Spleen (tissue), 11 donors: ENCODE measurements around the gene IPO9. TPM values are rescaled to one million over a fixed set of nuclear protein-coding genes. Genes with fewer than 3 reads are reported as not detected.

Experiments used
- DNase-seq: peaks from one replicate; pipeline ENCODE4 v3.0.0-alpha.2; 2020
- H3K27ac ChIP-seq, 8 donors: fragments of 200-600 bp; sonication (generic) in 7 of 8; 1 replicate in 4 of 8; 2 replicates in 4 of 8; pipeline versions ENCODE4 v1.5.0 to v1.8.0; 2016 to 2021; ENCODE audit warnings: inconsistent platforms in 4 of 8, mild to moderate bottlenecking in 4 of 8, moderate library complexity in 1 of 8
- H3K27me3 ChIP-seq, 7 donors: fragments of 200-600 bp; sonication (generic) in 6 of 7; replicated peaks in 1 of 7; 1 replicate in 4 of 7; 2 replicates in 3 of 7; pipeline versions ENCODE4 v1.5.0 to v1.8.0; 2016 to 2021; ENCODE audit warnings: inconsistent platforms in 3 of 7, mild to moderate bottlenecking in 1 of 7
- H3K36me3 ChIP-seq, 6 donors: fragments of 200-600 bp; sonication (generic) in 5 of 6; 1 replicate in 4 of 6; 2 replicates in 2 of 6; pipeline versions ENCODE4 v1.5.0 to v1.8.0; 2016 to 2021; ENCODE audit warnings: inconsistent platforms in 2 of 6
- H3K4me1 ChIP-seq, 6 donors: fragments of 200-600 bp; sonication (generic) in 5 of 6; 1 replicate in 3 of 6; 2 replicates in 3 of 6; pipeline versions ENCODE4 v1.5.0 to v1.8.0; 2016 to 2021; ENCODE audit warnings: inconsistent platforms in 3 of 6
- H3K4me3 ChIP-seq, 8 donors: fragments of 200-600 bp; sonication (generic) in 7 of 8; 1 replicate in 4 of 8; 2 replicates in 4 of 8; pipeline versions ENCODE4 v1.5.0 to v1.8.0; 2016 to 2021; ENCODE audit warnings: inconsistent platforms in 4 of 8, mild to moderate bottlenecking in 4 of 8, moderate library complexity in 2 of 8
- H3K9me3 ChIP-seq, 8 donors: fragments of 200-600 bp; sonication (generic) in 7 of 8; 1 replicate in 4 of 8; 2 replicates in 4 of 8; pipeline versions ENCODE4 v1.5.0 to v1.8.0; 2016 to 2021; ENCODE audit warnings: inconsistent platforms in 4 of 8
- POLR2A ChIP-seq, 3 donors: fragments of 450-650 bp; IDR thresholded peaks; one replicate each; pipeline ENCODE4 v1.5.1; 2017; ENCODE audit warnings: antibody characterized with exemption in 3 of 3, mild to moderate bottlenecking in 1 of 3
- POLR2AphosphoS5 ChIP-seq, 3 donors: sonication (generic); formaldehyde crosslinking; IDR thresholded peaks; one replicate each; pipeline ENCODE4 v1.5.1; 2017; ENCODE audit warnings: antibody characterized with exemption in 3 of 3
- WGBS, 5 donors: extraction: QIAGEN DNeasy Blood & Tissue Kit in 3 of 5; methylation state at CpG; one replicate each; pipeline versions ENCODE4 v1.1.5 to v1.1.7; 2013 to 2018; 5-methylcytosine and 5-hydroxymethylcytosine counted together
- intact Hi-C: fragments of 100-400 bp; cut with DNase I; formaldehyde crosslinking; loops from one replicate; pipeline ENCODE4 v1.15.0; 2023; ENCODE audit warnings: low total_unique reads
- polyA plus RNA-seq, 3 donors: library from polyadenylated mRNA; stranded (reverse); fragments of 200-250 nt; gene quantifications; one replicate each; pipeline ENCODE4 v1.2.1, GENCODE V29; 2013
- total RNA-seq, 7 donors: library from RNA; depleted of rRNA in 3 of 7; stranded (reverse); fragments of >200 nt in 3 of 7; fragmentation: NEBNext Ultra II Directional in 4 of 7; extraction: Animal tissue kit (Norgen Biotek cat#: 25700) in 4 of 7; gene quantifications; one replicate each; pipeline versions ENCODE4 v1.1.0 to v1.2.1, GENCODE V29; 2016 to 2021
- TF ChIP-seq, protein P1 (sequence below), 11 experiments: fragments of 200-600 bp in 7 of 11; fragments of 450-650 bp in 4 of 11; sonication (generic) in 4 of 11; IDR thresholded peaks in 8 of 11; conservative IDR thresholded peaks in 3 of 11; 1 replicate in 7 of 11; 2 replicates in 4 of 11; pipeline versions ENCODE4 v1.4.0 to v1.8.0; 2016 to 2021; ENCODE audit warnings: antibody characterized with exemption in 11 of 11, inconsistent platforms in 4 of 11, mild to moderate bottlenecking in 1 of 11
- donor health status: healthy with polysubstance abuse.
- donor health status: DM: no; HTN: no; CAD: no; lungs with moderate emphysema.
- donor health status: DM: no; HTN: no; CAD: no.
- donor health status: Bipolar disorder and iron deficiency.
- donor health status: healthy.
- donor health status: DM: no; HTN: no; CAD: no.
- donor health status: DM: yes; HTN: yes; CAD: no.

Gene IPO9
- total and polyA plus RNA-seq, 10 donors = 13.8 to 35.7 (median 27.1) TPM

DNA sequence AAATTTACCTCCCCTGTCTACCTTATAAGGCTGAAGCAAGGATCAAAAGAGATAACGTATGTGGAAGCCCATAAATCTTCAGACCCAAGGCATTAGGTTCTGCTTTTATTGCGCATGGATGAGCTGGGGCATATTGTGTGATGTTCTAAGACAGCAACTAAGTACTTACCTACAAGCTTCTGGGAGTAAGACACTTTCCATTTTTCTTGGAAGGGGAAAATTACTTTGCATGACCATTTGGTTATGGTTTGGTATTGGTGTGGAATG, 96.3 kb downstream of the IPO9 start:
- no peak for DNase-seq
- Histone ChIP-seq H3K4me3 (no peak overlapping the region), H3K9me3 (no peaks in the 10 kb centered on the region), H3K4me1 (no peaks in the 10 kb centered on the region), H3K27ac (no peak overlapping the region), H3K27me3 (peaks cover 0 to 7% (median 0%) of the 10 kb centered on the region in 7 donors), H3K36me3 (no peaks in the 10 kb centered on the region)
- TF ChIP-seq POLR2AphosphoS5 (IDR thresholded peaks at IDR 0.05) = no peak
- TF ChIP-seq POLR2A (IDR thresholded peaks at IDR 0.05) = no peak
- TF ChIP-seq, protein P1, sequence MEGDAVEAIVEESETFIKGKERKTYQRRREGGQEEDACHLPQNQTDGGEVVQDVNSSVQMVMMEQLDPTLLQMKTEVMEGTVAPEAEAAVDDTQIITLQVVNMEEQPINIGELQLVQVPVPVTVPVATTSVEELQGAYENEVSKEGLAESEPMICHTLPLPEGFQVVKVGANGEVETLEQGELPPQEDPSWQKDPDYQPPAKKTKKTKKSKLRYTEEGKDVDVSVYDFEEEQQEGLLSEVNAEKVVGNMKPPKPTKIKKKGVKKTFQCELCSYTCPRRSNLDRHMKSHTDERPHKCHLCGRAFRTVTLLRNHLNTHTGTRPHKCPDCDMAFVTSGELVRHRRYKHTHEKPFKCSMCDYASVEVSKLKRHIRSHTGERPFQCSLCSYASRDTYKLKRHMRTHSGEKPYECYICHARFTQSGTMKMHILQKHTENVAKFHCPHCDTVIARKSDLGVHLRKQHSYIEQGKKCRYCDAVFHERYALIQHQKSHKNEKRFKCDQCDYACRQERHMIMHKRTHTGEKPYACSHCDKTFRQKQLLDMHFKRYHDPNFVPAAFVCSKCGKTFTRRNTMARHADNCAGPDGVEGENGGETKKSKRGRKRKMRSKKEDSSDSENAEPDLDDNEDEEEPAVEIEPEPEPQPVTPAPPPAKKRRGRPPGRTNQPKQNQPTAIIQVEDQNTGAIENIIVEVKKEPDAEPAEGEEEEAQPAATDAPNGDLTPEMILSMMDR (IDR thresholded peaks at IDR 0.05 in 8 of 11, conservative IDR thresholded peaks at IDR 0.05 in 3 of 11) = no peak
- intact Hi-C loops = no loop called here
- WGBS, 5 donors = 55 to 70% (median 61%) methylated on average over 2 of the region's 2 CpGs

DNA sequence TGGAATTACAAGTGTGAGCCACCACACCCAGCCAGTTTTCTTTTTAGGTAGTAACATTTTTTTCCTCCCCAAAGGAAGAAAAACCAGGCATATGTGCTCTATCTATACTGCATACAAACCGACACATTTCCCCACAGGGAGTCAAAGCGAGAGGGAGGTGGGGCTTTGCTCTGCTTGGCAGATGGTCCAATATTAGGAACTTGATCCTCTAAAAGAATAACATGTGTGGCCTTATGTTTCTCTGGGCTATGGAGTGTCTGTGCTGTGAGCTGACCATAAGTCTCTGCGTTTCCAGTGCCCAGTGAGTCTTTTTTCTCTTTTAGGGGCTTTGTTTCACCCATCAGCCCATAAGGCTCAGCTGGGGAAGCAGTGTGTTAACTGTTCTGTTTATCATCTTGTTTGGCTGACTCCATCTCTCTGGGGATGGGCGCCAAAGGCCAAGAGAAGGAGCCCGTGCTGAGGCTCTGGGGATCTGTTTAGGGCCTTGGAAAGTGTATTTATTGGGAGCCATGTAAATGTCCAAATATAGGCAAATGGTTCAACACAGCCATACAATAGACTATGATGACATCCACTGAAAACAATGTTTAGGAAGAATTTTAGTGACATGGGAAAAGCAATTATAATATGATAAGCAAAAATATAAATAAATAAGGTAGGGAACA, 97.2 kb downstream of the IPO9 start:
- Histone ChIP-seq H3K4me3 (no peak overlapping the region), H3K27ac (no peak overlapping the region), H3K36me3 (no peaks in the 10 kb centered on the region), H3K9me3 (no peaks in the 10 kb centered on the region), H3K27me3 (peaks cover 0 to 10% (median 0%) of the 10 kb centered on the region in 7 donors), H3K4me1 (no peaks in the 10 kb centered on the region)
- 74 to 88% (median 83%) methylated on average over 5 of the region's 5 CpGs for WGBS, 5 donors
- intact Hi-C loops = no loop called here
- TF ChIP-seq, protein P1 (IDR thresholded peaks at IDR 0.05 in 8 of 11, conservative IDR thresholded peaks at IDR 0.05 in 3 of 11) = no peak
- TF ChIP-seq POLR2AphosphoS5 (IDR thresholded peaks at IDR 0.05) = no peak
- TF ChIP-seq POLR2A (IDR thresholded peaks at IDR 0.05) = no peak
- no peak for DNase-seq

DNA sequence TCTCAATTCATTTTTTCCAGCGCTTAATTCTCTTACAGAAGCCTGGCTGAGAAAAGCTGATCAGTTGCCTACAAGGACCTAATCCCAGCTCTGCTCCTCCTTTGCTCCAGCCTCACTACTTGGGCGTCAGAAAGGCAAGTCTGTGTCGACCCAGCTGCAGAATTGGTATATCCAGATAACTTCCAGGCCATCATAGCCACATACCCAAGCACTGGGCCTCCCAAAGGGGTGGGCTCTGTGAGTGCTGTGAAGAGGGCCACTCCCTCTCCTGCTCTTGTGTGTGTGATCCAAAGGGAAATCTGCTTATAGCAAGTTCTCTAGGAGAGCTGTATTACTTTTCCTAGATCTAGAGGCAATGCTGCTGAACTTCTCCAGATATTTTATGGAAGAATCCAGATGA, 99.3 kb downstream of the IPO9 start:
- WGBS, 5 donors = 78 to 94% (median 89%) methylated on average over 3 of the region's 3 CpGs
- TF ChIP-seq POLR2AphosphoS5 (IDR thresholded peaks at IDR 0.05) = no peak
- TF ChIP-seq POLR2A (IDR thresholded peaks at IDR 0.05) = no peak
- TF ChIP-seq, protein P1 (IDR thresholded peaks at IDR 0.05 in 8 of 11, conservative IDR thresholded peaks at IDR 0.05 in 3 of 11) = no peak
- H3K9me3 ChIP-seq = no peaks in the 10 kb centered on the region
- H3K36me3 ChIP-seq = no peaks in the 10 kb centered on the region
- no peak for DNase-seq
- no peaks in the 10 kb centered on the region for H3K4me1 ChIP-seq
- no peak overlapping the region for H3K4me3 ChIP-seq
- H3K27me3 ChIP-seq = peaks cover 0 to 10% (median 0%) of the 10 kb centered on the region in 7 donors
- intact Hi-C loops = no loop called here
- no peak overlapping the region for H3K27ac ChIP-seq

DNA sequence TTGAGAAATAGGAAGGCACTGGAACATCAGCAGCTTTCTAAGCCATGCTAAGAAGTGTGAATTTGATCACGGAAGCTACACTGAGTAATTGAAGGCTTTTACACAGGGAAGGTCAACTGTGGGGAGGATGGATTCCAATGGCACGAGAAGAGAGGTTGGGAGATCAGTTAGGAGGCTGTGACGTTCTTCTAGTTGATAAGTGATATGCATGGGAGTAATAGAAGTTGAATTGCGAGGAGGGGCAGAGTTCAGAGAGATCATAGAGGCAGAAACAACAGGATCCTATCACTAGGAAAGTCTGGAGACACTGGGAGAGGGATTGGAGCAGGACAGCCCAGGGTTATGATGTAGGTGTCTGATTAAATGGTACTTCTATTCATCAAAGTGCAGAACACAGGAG, 101.2 kb downstream of the IPO9 start:
- H3K9me3 ChIP-seq = no peaks in the 10 kb centered on the region
- no peak overlapping the region for H3K4me3 ChIP-seq
- no peaks in the 10 kb centered on the region for H3K36me3 ChIP-seq
- TF ChIP-seq POLR2AphosphoS5 (IDR thresholded peaks at IDR 0.05) (no peak), POLR2A (IDR thresholded peaks at IDR 0.05) (no peak)
- TF ChIP-seq, protein P1 (IDR thresholded peaks at IDR 0.05 in 8 of 11, conservative IDR thresholded peaks at IDR 0.05 in 3 of 11) = no peak
- H3K4me1 ChIP-seq = no peaks in the 10 kb centered on the region
- WGBS, 5 donors = 61 to 72% (median 69%) methylated on average over 4 of the region's 4 CpGs
- H3K27ac ChIP-seq = no peak overlapping the region
- no peak for DNase-seq
- intact Hi-C loops = no loop called here
- peaks cover 0 to 10% (median 0%) of the 10 kb centered on the region in 7 donors for H3K27me3 ChIP-seq
